HG03460 (cell line): ENCODE data around the gene APEX2.
"Not testable (repeated sequence)": the region's sequence is repeated elsewhere in the genome, so short reads cannot be mapped to it uniquely, and the experiment has no call there.

Experiments used
- ATAC-seq: cut with Tn5 transposase; IDR thresholded peaks from one replicate; pipeline ENCODE4 v1.9.1; 2021; ENCODE audit not compliant: unreplicated experiment

Gene APEX2

GRCh38 chrX:55008571-55009358 lies 8.6 kb downstream of the APEX2 start:
- ATAC-seq = no peak

- no peak for ATAC-seq
Observed at GRCh38 chrX:55011294-55011693, 11.1 kb downstream of the APEX2 start.

- no peak for ATAC-seq
Observed at GRCh38 chrX:55014897-55015299, 14.7 kb downstream of the APEX2 start.

- no peak for ATAC-seq
Observed at GRCh38 chrX:55026143-55026542, 26.0 kb downstream of the APEX2 start.

GRCh38 chrX:55026840-55027239 lies 26.7 kb downstream of the APEX2 start:
- no peak for ATAC-seq

GRCh38 chrX:55028040-55028439 lies 27.9 kb downstream of the APEX2 start:
- ATAC-seq = no peak

- no peak for ATAC-seq
Observed at GRCh38 chrX:55028611-55029010, 28.4 kb downstream of the APEX2 start.

- ATAC-seq = no peak
Observed at GRCh38 chrX:55029291-55029690, 29.1 kb downstream of the APEX2 start.

- no peak for ATAC-seq
Observed at GRCh38 chrX:55030271-55031205, 30.4 kb downstream of the APEX2 start, which contains the start of gene ALAS2. TSS of gene ALAS2 (minus strand) at chrX:55030977. CDS start at chrX:55026000, 4,977 bp downstream.

GRCh38 chrX:55033429-55033828 lies 33.3 kb downstream of the APEX2 start:
- no peak for ATAC-seq

- no peak for ATAC-seq
Observed at GRCh38 chrX:55039471-55039870, 39.3 kb downstream of the APEX2 start.

GRCh38 chrX:55041514-55041913 lies 41.4 kb downstream of the APEX2 start:
- ATAC-seq = no peak

- ATAC-seq = not testable (repeated sequence)
Observed at GRCh38 chrX:55050599-55050998, 50.4 kb downstream of the APEX2 start.

- ATAC-seq = no peak
Observed at GRCh38 chrX:55056820-55057674, 56.9 kb downstream of the APEX2 start.

GRCh38 chrX:55057675-55058249 lies 57.6 kb downstream of the APEX2 start:
- ATAC-seq = no peak
